ENCODE data around the gene RABL3.
"Not testable (repeated sequence)": the region's sequence is repeated elsewhere in the genome, so short reads cannot be mapped to it uniquely, and the experiment has no call there.

DNA sequence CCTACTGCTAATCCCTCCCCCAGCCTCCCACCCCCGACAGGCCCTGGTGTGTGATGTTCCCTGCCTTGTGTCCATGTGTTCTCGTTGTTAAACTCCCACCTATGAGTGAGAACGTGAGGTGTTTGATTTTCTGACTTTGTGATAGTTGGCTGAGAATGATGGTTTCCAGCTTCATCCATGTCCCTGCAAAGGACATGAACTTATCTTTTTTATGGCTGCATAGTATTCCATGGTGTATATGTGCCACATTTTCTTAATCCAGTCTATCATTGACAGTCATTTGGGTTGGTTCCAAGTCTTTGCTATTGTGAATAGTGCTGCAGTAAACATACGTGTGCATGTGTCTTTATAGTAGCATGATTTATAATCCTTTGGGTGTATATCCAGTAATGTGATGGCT, 16.2 kb upstream of the RABL3 start:
- TF ChIP-seq POLR2AphosphoS5, POLR2A (IDR thresholded peaks at IDR 0.05): not testable (repeated sequence)
- TF ChIP-seq, protein P1, sequence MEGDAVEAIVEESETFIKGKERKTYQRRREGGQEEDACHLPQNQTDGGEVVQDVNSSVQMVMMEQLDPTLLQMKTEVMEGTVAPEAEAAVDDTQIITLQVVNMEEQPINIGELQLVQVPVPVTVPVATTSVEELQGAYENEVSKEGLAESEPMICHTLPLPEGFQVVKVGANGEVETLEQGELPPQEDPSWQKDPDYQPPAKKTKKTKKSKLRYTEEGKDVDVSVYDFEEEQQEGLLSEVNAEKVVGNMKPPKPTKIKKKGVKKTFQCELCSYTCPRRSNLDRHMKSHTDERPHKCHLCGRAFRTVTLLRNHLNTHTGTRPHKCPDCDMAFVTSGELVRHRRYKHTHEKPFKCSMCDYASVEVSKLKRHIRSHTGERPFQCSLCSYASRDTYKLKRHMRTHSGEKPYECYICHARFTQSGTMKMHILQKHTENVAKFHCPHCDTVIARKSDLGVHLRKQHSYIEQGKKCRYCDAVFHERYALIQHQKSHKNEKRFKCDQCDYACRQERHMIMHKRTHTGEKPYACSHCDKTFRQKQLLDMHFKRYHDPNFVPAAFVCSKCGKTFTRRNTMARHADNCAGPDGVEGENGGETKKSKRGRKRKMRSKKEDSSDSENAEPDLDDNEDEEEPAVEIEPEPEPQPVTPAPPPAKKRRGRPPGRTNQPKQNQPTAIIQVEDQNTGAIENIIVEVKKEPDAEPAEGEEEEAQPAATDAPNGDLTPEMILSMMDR (IDR thresholded peaks at IDR 0.05) = not testable (repeated sequence)
